Left lung (tissue), 10 donors: ENCODE measurements around the gene PIM3. TPM values are rescaled to one million over a fixed set of nuclear protein-coding genes. Genes with fewer than 3 reads are reported as not detected.
A peak's percentile ranks its signal among the peaks of the same experiment; 100 is the strongest.

ENCODE experiments used
- ATAC-seq: fragments of 200-7000 bp; cut with Tn5 transposase; one replicate; pipeline ENCODE4 v1.9.1; 2020; ENCODE audit warnings: moderate library complexity
- DNase-seq, 4 donors: peaks; one replicate each; pipeline ENCODE4 v3.0.0-alpha.2; 2013 to 2020
- H3K27ac ChIP-seq, 2 donors: fragments of 200-600 bp; sonication (generic) in 1 of 2; one replicate each; pipeline versions ENCODE4 v1.5.0 to v1.8.0; 2020 to 2021
- H3K27me3 ChIP-seq, 2 donors: fragments of 200-600 bp; sonication (generic) in 1 of 2; one replicate each; pipeline versions ENCODE4 v1.5.0 to v1.8.0; 2020 to 2021
- H3K36me3 ChIP-seq, 2 donors: fragments of 200-600 bp; sonication (generic) in 1 of 2; one replicate each; pipeline versions ENCODE4 v1.5.0 to v1.8.0; 2020 to 2021
- H3K4me1 ChIP-seq, 2 donors: fragments of 200-600 bp; one replicate each; pipeline ENCODE4 v1.8.0; 2021
- H3K4me3 ChIP-seq, 2 donors: fragments of 200-600 bp; sonication (generic) in 1 of 2; one replicate each; pipeline versions ENCODE4 v1.5.0 to v1.8.0; 2020 to 2021; ENCODE audit warnings: mild to moderate bottlenecking in 1 of 2
- H3K9me3 ChIP-seq, 2 donors: fragments of 200-600 bp; sonication (generic) in 1 of 2; one replicate each; pipeline versions ENCODE4 v1.5.0 to v1.8.0; 2020 to 2021
- CTCF ChIP-seq, 2 donors: fragments of 200-600 bp; sonication (generic) in 1 of 2; IDR thresholded peaks; one replicate each; pipeline versions ENCODE4 v1.5.0 to v1.8.0; 2021; ENCODE audit warnings: antibody characterized with exemption in 2 of 2
- intact Hi-C, 2 donors: fragments of 100-400 bp; cut with DNase I; formaldehyde crosslinking; loops; one replicate each; pipeline versions ENCODE4 v1.11.2 to v1.14.2; 2022
- polyA plus RNA-seq, 6 donors: library from polyadenylated mRNA; unstranded; fragments of 120-200 nt; gene quantifications; one replicate each; pipeline ENCODE4 v1.2.1, GENCODE V29; 2013; ENCODE audit not compliant: insufficient read length in 6 of 6
- total RNA-seq, 2 donors: library from RNA; stranded (reverse); fragmentation: NEBNext Ultra II Directional; extraction: Animal tissue kit (Norgen Biotek cat#: 25700); gene quantifications; one replicate each; pipeline ENCODE4 v1.2.1, GENCODE V29; 2021
- donor health status: DM: no; HTN: yes; CAD: no.
- donor health status: DM: no; HTN: no; CAD: no.

The PIM3 gene
- total and polyA plus RNA-seq, 8 donors: 21.3 to 129 (median 32.1) TPM

DNA sequence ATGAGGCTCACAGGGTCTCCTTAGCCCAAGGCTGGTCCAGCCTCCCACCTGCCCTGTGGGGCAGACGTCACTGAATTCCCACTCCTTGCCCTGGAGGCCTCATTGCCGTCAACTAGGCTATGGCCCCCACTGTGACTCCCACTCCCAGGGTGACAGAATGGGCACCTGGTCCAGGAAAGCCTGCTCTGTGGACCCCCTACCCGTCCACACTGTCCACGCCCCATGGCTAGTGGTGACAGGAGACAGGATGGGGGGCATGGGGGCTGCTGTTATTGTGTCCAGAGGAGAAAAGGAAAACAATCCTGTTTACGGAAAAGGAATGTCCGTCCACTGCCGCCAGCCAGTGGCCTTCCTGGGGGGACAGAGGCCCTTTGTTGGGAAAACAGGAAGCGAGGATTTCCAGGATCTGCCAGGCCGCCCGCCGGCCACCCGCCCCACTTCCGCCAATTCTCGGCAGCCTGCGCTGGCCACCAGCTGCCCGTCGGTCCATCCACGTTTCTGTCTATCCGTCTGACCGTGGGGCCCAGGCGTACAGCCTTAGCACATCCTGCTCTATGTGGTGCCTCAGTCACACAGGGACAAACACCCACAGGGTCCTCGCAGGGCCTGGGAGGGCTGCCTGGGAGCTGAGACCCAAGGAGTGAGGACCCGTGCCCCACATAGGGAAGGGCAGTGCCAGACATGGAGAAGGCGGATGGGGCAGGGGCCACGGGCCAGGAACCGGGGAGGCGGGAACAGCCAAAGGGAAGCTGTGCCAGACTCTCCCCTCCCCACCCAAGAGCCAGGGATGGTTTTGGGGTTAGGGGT, 22.6 kb upstream of the PIM3 start:
- peaks cover 24 to 55% of the 10 kb centered on the region in 2 donors for H3K4me1 ChIP-seq
- no peaks in the 10 kb centered on the region for H3K36me3 ChIP-seq
- H3K27me3 ChIP-seq: no peaks in the 10 kb centered on the region
- ATAC-seq (no peak), DNase-seq (no peak)
- no peaks in the 10 kb centered on the region for H3K9me3 ChIP-seq
- intact Hi-C loops: no loop called here
- TF ChIP-seq CTCF (IDR thresholded peaks at IDR 0.05): no peak
- peak overlapping the region; percentile 39 to 99 for H3K27ac ChIP-seq
- H3K4me3 ChIP-seq: no peak overlapping the region

- Histone ChIP-seq H3K4me3 (no peak overlapping the region), H3K4me1 (peaks cover 17 to 49% of the 10 kb centered on the region in 2 donors), H3K9me3 (no peaks in the 10 kb centered on the region), H3K27ac (peak overlapping the region; percentile 13 to 99), H3K36me3 (no peaks in the 10 kb centered on the region), H3K27me3 (no peaks in the 10 kb centered on the region)
- intact Hi-C loops: no loop called here
- DNase-seq (no peak), ATAC-seq (no peak)
- TF ChIP-seq CTCF (IDR thresholded peaks at IDR 0.05): no peak
These were observed 21.9 kb upstream of the PIM3 start for GRCh38 chr22:49938565-49939136.

GRCh38 chr22:49941507-49942316, 18.9 kb upstream of the PIM3 start:
- Histone ChIP-seq H3K27ac (no peak overlapping the region), H3K4me1 (peaks cover under 1 to 40% of the 10 kb centered on the region in 2 donors), H3K27me3 (no peaks in the 10 kb centered on the region), H3K9me3 (no peaks in the 10 kb centered on the region), H3K4me3 (no peak overlapping the region), H3K36me3 (no peaks in the 10 kb centered on the region)
- intact Hi-C loops: no loop called here
- no peak for TF ChIP-seq CTCF (IDR thresholded peaks at IDR 0.05)
- DNase-seq (no peak), ATAC-seq (no peak)

- Histone ChIP-seq H3K4me3 (no peak overlapping the region), H3K36me3 (no peaks in the 10 kb centered on the region), H3K4me1 (peaks cover 0 to 36% of the 10 kb centered on the region in 2 donors), H3K27me3 (no peaks in the 10 kb centered on the region), H3K9me3 (no peaks in the 10 kb centered on the region), H3K27ac (no peak overlapping the region)
- ATAC-seq (no peak), DNase-seq (no peak)
- TF ChIP-seq CTCF (IDR thresholded peaks at IDR 0.05): no peak
- intact Hi-C loops: no loop called here
These were observed 17.8 kb upstream of the PIM3 start for GRCh38 chr22:49942565-49943404.
